GOT3 (cell line): ENCODE data around the gene ERGIC1.
"Not testable (repeated sequence)": the region's sequence is repeated elsewhere in the genome, so short reads cannot be mapped to it uniquely, and the experiment has no call there.

Experiments used
- DNase-seq: peaks from one replicate; lab custom pipeline; 2025; ENCODE audit warnings: mixed read lengths; lab: John Stamatoyannopoulos, UW

ERGIC1 gene

GRCh38 chr5:172848419-172848818 lies 14.4 kb downstream of the ERGIC1 start:
- DNase-seq: no peak

GRCh38 chr5:172849606-172850453 lies 15.8 kb downstream of the ERGIC1 start:
- DNase-seq: no peak

GRCh38 chr5:172850454-172850797 lies 16.4 kb downstream of the ERGIC1 start:
- no peak for DNase-seq

- DNase-seq: not testable (repeated sequence)
Observed at GRCh38 chr5:172851254-172851653, 17.2 kb downstream of the ERGIC1 start.

GRCh38 chr5:172852490-172853354 lies 18.7 kb downstream of the ERGIC1 start:
- DNase-seq: no peak

GRCh38 chr5:172853355-172853975 lies 19.4 kb downstream of the ERGIC1 start:
- no peak for DNase-seq

- DNase-seq: no peak
Observed at GRCh38 chr5:172854451-172854871, 20.4 kb downstream of the ERGIC1 start.

- no peak for DNase-seq
Observed at GRCh38 chr5:172854971-172855370, 20.9 kb downstream of the ERGIC1 start.

GRCh38 chr5:172855597-172856292 lies 21.7 kb downstream of the ERGIC1 start:
- no peak for DNase-seq

- no peak for DNase-seq
Observed at GRCh38 chr5:172856336-172856735, 22.3 kb downstream of the ERGIC1 start.

GRCh38 chr5:172857982-172858381 lies 23.9 kb downstream of the ERGIC1 start:
- no peak for DNase-seq

- no peak for DNase-seq
Observed at GRCh38 chr5:172858511-172858989, 24.5 kb downstream of the ERGIC1 start.

- DNase-seq: peak; percentile 34
Observed at GRCh38 chr5:172858990-172859811, 25.1 kb downstream of the ERGIC1 start.

- DNase-seq: no peak
Observed at GRCh38 chr5:172859966-172860365, 25.9 kb downstream of the ERGIC1 start.

GRCh38 chr5:172860520-172861443 lies 26.7 kb downstream of the ERGIC1 start:
- DNase-seq: peak; percentile 52

GRCh38 chr5:172861461-172861860 lies 27.4 kb downstream of the ERGIC1 start:
- DNase-seq: no peak

- DNase-seq: no peak
Observed at GRCh38 chr5:172862165-172862801, 28.2 kb downstream of the ERGIC1 start.

GRCh38 chr5:172864171-172864570 lies 30.1 kb downstream of the ERGIC1 start:
- not testable (repeated sequence) for DNase-seq

GRCh38 chr5:172864747-172865146 lies 30.7 kb downstream of the ERGIC1 start:
- DNase-seq: no peak
